ENCODE measurements around the gene EFCAB6. TPM values are rescaled to one million over a fixed set of nuclear protein-coding genes. Genes with fewer than 3 reads are reported as not detected.

Gene EFCAB6
- total RNA-seq, 1 experiment from 2014 or later = 0.21 TPM

DNA sequence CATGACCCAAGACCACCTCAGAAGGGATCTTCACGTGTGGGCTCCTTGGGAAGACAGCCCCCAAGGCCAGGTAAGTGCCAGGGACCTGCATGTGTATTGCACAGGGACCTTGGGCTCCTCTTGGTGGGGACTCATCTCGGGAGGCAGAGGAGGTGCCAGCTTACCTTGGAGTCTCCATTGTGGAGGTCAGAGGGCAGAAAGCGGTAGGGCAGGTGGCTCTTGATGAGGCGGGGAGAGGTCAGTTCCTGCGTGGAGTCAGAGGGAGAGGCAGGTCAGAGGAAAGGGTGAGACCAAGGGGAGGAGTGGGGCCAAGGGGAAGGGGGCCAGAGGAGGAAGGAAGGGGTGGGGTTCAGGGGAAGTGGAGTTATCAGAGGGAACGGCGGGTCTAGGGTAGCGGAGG lies 27.7 kb upstream of the EFCAB6 start:
- no peaks in the 10 kb centered on the region for H3K9me3 ChIP-seq (ENCODE audit: control insufficient read depth, insufficient read depth, low read depth, low read length)
- CTCF ChIA-PET = no interaction called here
- in situ Hi-C loops (cut with HindIII; ENCODE audit: low pct_unique_long_range_greater_than_20kb, low sequenced_read_pairs) = no loop called here
- POLR2A ChIA-PET = no interaction called here
- TF ChIP-seq SIN3A (IDR thresholded peaks at IDR 0.05; ENCODE audit: borderline replicate concordance, insufficient read depth, low read depth, low read length) = no peak
- TF ChIP-seq, protein P1, sequence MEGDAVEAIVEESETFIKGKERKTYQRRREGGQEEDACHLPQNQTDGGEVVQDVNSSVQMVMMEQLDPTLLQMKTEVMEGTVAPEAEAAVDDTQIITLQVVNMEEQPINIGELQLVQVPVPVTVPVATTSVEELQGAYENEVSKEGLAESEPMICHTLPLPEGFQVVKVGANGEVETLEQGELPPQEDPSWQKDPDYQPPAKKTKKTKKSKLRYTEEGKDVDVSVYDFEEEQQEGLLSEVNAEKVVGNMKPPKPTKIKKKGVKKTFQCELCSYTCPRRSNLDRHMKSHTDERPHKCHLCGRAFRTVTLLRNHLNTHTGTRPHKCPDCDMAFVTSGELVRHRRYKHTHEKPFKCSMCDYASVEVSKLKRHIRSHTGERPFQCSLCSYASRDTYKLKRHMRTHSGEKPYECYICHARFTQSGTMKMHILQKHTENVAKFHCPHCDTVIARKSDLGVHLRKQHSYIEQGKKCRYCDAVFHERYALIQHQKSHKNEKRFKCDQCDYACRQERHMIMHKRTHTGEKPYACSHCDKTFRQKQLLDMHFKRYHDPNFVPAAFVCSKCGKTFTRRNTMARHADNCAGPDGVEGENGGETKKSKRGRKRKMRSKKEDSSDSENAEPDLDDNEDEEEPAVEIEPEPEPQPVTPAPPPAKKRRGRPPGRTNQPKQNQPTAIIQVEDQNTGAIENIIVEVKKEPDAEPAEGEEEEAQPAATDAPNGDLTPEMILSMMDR (IDR thresholded peaks at IDR 0.05) = no peak
- TF ChIP-seq, protein P2, sequence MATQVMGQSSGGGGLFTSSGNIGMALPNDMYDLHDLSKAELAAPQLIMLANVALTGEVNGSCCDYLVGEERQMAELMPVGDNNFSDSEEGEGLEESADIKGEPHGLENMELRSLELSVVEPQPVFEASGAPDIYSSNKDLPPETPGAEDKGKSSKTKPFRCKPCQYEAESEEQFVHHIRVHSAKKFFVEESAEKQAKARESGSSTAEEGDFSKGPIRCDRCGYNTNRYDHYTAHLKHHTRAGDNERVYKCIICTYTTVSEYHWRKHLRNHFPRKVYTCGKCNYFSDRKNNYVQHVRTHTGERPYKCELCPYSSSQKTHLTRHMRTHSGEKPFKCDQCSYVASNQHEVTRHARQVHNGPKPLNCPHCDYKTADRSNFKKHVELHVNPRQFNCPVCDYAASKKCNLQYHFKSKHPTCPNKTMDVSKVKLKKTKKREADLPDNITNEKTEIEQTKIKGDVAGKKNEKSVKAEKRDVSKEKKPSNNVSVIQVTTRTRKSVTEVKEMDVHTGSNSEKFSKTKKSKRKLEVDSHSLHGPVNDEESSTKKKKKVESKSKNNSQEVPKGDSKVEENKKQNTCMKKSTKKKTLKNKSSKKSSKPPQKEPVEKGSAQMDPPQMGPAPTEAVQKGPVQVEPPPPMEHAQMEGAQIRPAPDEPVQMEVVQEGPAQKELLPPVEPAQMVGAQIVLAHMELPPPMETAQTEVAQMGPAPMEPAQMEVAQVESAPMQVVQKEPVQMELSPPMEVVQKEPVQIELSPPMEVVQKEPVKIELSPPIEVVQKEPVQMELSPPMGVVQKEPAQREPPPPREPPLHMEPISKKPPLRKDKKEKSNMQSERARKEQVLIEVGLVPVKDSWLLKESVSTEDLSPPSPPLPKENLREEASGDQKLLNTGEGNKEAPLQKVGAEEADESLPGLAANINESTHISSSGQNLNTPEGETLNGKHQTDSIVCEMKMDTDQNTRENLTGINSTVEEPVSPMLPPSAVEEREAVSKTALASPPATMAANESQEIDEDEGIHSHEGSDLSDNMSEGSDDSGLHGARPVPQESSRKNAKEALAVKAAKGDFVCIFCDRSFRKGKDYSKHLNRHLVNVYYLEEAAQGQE (IDR thresholded peaks at IDR 0.05; ENCODE audit: insufficient read depth in 1 of 2, low read depth in 2 of 2, low read length in 1 of 2) = no peak
- TF ChIP-seq TCF7L2 (IDR thresholded peaks at IDR 0.05; ENCODE audit: low read depth, low read length) = no peak
- no peak for TF ChIP-seq POLR2AphosphoS5 (IDR thresholded peaks at IDR 0.05; ENCODE audit: low read depth, low read length)
- BruUV-seq (replicated peaks) = no TSS peak
- no peak overlapping the region for H3K27ac ChIP-seq (ENCODE audit: low read length)
- intact Hi-C loops (cut with micrococcal nuclease; ENCODE audit: unreplicated experiment) = no loop called here
- DNase-seq (ENCODE audit: low read depth, low spot score) (no peak), ATAC-seq (no peak)
- no peaks in the 10 kb centered on the region for H3K4me1 ChIP-seq (ENCODE audit: control insufficient read depth, insufficient read depth, low read length)
- no peaks in the 10 kb centered on the region for H3K36me3 ChIP-seq (ENCODE audit: control insufficient read depth, insufficient read depth, low read length)
- H3K27me3 ChIP-seq (ENCODE audit: control insufficient read depth, insufficient read depth, low read length) = no peaks in the 10 kb centered on the region
- H3K4me3 ChIP-seq (ENCODE audit: low read depth in 2 of 2, low read length in 2 of 2) = no peak overlapping the region

DNA sequence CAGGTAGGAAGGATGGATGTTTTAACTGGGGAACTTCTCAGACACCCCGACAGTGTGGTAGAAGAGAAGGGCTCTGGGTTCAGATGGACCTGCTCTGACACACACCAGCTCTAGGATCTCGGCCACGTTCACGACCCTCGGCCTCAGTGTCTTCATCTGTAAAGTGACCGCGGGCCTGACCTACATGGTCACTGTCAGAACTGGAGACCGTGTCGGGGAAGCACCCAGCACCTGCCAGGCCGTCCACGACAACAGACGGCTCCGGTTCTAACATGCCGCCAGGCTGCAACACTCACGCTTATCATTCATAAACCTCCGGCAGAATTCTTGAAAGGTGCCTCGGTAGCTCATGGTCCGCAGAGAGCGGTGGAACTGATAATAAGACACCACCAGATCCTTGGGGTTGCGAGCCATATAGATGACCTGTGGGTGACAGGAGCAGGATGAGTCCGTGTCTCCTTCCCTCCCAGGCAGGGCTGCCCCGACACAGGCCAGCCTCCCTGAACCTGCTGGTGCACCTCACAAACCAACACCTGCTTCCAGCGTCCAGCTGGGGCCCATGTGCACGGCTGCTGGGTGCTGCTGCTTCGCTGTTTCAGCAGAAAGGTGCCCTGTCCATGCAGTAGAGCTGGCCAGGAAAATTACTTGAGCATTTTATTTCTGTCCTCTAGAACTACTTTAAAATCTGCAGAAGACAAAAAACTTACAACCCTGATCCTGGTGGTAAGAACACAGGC lies 26.6 kb upstream of the EFCAB6 start:
- H3K4me1 ChIP-seq (ENCODE audit: control insufficient read depth, insufficient read depth, low read length) = no peaks in the 10 kb centered on the region
- ChIA-PET POLR2A (no interaction called here), CTCF (no interaction called here)
- no peak overlapping the region for H3K27ac ChIP-seq (ENCODE audit: low read length)
- no peak for ATAC-seq
- no peak overlapping the region for H3K4me3 ChIP-seq (ENCODE audit: low read depth in 2 of 2, low read length in 2 of 2)
- intact Hi-C loops (cut with micrococcal nuclease; ENCODE audit: unreplicated experiment) (no loop called here), in situ Hi-C loops (cut with HindIII; ENCODE audit: low pct_unique_long_range_greater_than_20kb, low sequenced_read_pairs) (no loop called here)
- no peaks in the 10 kb centered on the region for H3K9me3 ChIP-seq (ENCODE audit: control insufficient read depth, insufficient read depth, low read depth, low read length)
- no peaks in the 10 kb centered on the region for H3K36me3 ChIP-seq (ENCODE audit: control insufficient read depth, insufficient read depth, low read length)
- no peak for TF ChIP-seq SIN3A (IDR thresholded peaks at IDR 0.05; ENCODE audit: borderline replicate concordance, insufficient read depth, low read depth, low read length)
- TF ChIP-seq, protein P2 (IDR thresholded peaks at IDR 0.05; ENCODE audit: insufficient read depth in 1 of 2, low read depth in 2 of 2, low read length in 1 of 2) = no peak
- no peak for TF ChIP-seq POLR2AphosphoS5 (IDR thresholded peaks at IDR 0.05; ENCODE audit: low read depth, low read length)
- TF ChIP-seq TCF7L2 (IDR thresholded peaks at IDR 0.05; ENCODE audit: low read depth, low read length) = no peak
- TF ChIP-seq, protein P1 (IDR thresholded peaks at IDR 0.05) = no peak
- BruUV-seq (replicated peaks) = no TSS peak
- no peaks in the 10 kb centered on the region for H3K27me3 ChIP-seq (ENCODE audit: control insufficient read depth, insufficient read depth, low read length)
- DNase-seq (ENCODE audit: low read depth, low spot score) = no peak
